ENCODE results near the gene GPR31.

DNA sequence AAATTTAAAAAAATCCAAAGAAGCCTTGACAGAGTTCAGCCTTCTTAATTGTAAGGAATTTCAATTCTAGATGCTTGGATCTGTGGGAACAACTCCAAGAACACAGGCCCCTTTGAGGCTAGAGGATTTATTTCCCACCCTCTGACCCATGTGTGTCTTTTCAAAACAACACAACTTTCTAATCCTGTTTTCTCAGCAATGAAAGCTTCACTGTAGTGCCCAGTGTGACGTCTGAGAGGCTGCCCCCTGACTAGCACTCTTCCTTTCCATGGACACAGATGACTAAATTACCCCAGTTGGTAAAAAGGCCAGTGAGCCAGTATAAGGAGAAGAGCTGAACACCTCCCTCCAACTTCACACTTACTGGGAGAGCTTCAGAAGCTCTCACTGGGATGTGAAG lies 51.4 kb downstream of the GPR31 start:
- TF ChIP-seq, protein P1, sequence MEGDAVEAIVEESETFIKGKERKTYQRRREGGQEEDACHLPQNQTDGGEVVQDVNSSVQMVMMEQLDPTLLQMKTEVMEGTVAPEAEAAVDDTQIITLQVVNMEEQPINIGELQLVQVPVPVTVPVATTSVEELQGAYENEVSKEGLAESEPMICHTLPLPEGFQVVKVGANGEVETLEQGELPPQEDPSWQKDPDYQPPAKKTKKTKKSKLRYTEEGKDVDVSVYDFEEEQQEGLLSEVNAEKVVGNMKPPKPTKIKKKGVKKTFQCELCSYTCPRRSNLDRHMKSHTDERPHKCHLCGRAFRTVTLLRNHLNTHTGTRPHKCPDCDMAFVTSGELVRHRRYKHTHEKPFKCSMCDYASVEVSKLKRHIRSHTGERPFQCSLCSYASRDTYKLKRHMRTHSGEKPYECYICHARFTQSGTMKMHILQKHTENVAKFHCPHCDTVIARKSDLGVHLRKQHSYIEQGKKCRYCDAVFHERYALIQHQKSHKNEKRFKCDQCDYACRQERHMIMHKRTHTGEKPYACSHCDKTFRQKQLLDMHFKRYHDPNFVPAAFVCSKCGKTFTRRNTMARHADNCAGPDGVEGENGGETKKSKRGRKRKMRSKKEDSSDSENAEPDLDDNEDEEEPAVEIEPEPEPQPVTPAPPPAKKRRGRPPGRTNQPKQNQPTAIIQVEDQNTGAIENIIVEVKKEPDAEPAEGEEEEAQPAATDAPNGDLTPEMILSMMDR (tag by site-specific recombination; IDR thresholded peaks at IDR 0.05): no peak
- TF ChIP-seq ZNF140 (tag by site-specific recombination; IDR thresholded peaks at IDR 0.05) (no peak), SP7 (tag by site-specific recombination; IDR thresholded peaks at IDR 0.05) (no peak), ZSCAN18 (tag by site-specific recombination; IDR thresholded peaks at IDR 0.05) (no peak), ZNF274 (IDR thresholded peaks at IDR 0.05; ENCODE audit: low read length) (no peak), ZNF274 (tag by site-specific recombination; IDR thresholded peaks at IDR 0.05; ENCODE audit: borderline replicate concordance) (no peak), WT1 (tag by site-specific recombination; IDR thresholded peaks at IDR 0.05) (no peak), PATZ1 (tag by site-specific recombination; IDR thresholded peaks at IDR 0.05) (no peak), ZBTB26 (tag by site-specific recombination; optimal IDR thresholded peaks at IDR 0.05) (no peak), ZNF626 (tag by site-specific recombination; IDR thresholded peaks at IDR 0.05) (no peak)
